ENCODE measurements around the gene ACP5.
"Not testable (repeated sequence)": the region's sequence is repeated elsewhere in the genome, so short reads cannot be mapped to it uniquely, and the experiment has no call there.

Gene ACP5

GRCh38 chr19:11576227-11576626, 1.2 kb downstream of the ACP5 start:
- H3K27ac ChIP-seq (ENCODE audit: low read length) = no peak overlapping the region
- H3K4me1 ChIP-seq (ENCODE audit: control insufficient read depth in 1 of 2, insufficient read depth in 2 of 2, low read length in 2 of 2) = peaks cover 0 to 11% of the 10 kb centered on the region in 2 donors
- no peaks in the 10 kb centered on the region for H3K9me3 ChIP-seq (ENCODE audit: control insufficient read depth in 1 of 2, low read length in 2 of 2)
- no peak overlapping the region for H3K4me3 ChIP-seq (ENCODE audit: low read depth in 1 of 2, low read length in 2 of 2)
- H3K36me3 ChIP-seq (ENCODE audit: control insufficient read depth in 1 of 2, insufficient read depth in 2 of 2, low read length in 2 of 2) = no peaks in the 10 kb centered on the region
- no peaks in the 10 kb centered on the region for H3K27me3 ChIP-seq (ENCODE audit: low read depth, low read length)

DNA sequence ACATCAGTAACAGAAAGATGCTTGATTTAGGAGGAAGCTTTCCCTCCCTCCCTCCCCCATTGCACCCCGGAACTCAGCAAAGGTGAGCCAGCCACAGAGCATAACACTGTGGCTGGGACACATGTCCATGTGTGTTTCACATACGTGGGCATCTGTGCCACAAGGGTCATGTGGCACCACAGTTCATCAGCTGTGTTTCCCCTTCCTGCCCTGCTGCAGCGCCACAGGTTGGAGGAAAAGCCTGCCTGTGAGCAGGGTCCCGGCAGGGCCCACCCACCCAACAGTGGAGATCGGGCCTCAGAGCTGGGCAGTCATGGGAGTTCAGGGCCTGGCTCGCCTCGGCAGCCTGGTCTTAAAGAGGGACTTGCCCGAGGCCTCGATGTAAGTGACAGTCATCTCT, 2.8 kb downstream of the ACP5 start:
- Histone ChIP-seq H3K27ac (ENCODE audit: low read length) (no peak overlapping the region), H3K9me3 (ENCODE audit: control insufficient read depth in 1 of 2, low read length in 2 of 2) (no peaks in the 10 kb centered on the region), H3K4me1 (ENCODE audit: control insufficient read depth in 1 of 2, insufficient read depth in 2 of 2, low read length in 2 of 2) (peaks cover 0 to 11% of the 10 kb centered on the region in 2 donors), H3K36me3 (ENCODE audit: control insufficient read depth in 1 of 2, insufficient read depth in 2 of 2, low read length in 2 of 2) (no peaks in the 10 kb centered on the region), H3K27me3 (ENCODE audit: low read depth, low read length) (no peaks in the 10 kb centered on the region), H3K4me3 (ENCODE audit: low read depth in 1 of 2, low read length in 2 of 2) (no peak overlapping the region)

DNA sequence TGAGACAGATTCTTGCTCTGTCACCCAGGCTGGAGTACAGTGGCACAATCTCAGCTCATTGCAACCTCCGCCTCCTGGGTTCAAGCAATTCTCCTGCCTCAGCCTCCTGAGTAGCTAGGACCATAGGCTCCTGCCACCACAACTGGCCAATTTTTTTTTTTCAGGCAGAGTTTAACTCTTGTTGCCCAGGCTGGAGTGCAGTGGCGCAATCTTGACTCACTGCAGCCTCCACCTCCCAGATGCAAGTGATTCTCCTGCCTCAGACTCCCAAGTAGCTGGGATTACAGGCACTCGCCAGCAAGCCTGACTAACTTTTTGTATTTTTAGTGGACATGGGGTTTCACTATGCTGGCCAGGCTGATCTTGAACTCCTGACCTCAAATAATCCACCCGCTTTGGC, 3.7 kb downstream of the ACP5 start:
- not testable (repeated sequence) for H3K27ac ChIP-seq (ENCODE audit: low read length); H3K9me3 ChIP-seq (ENCODE audit: control insufficient read depth in 1 of 2, low read length in 2 of 2)

GRCh38 chr19:11573354-11573753, 4.1 kb downstream of the ACP5 start:
- not testable (repeated sequence) for H3K4me3 ChIP-seq (ENCODE audit: low read depth in 1 of 2, low read length in 2 of 2); H3K36me3 ChIP-seq (ENCODE audit: control insufficient read depth in 1 of 2, insufficient read depth in 2 of 2, low read length in 2 of 2); H3K27me3 ChIP-seq (ENCODE audit: low read depth, low read length); H3K9me3 ChIP-seq (ENCODE audit: control insufficient read depth in 1 of 2, low read length in 2 of 2); H3K4me1 ChIP-seq (ENCODE audit: control insufficient read depth in 1 of 2, insufficient read depth in 2 of 2, low read length in 2 of 2); H3K27ac ChIP-seq (ENCODE audit: low read length)

More for the DNA sequence above, 3.7 kb downstream of the ACP5 start:
- not testable (repeated sequence) for H3K4me3 ChIP-seq (ENCODE audit: low read depth in 1 of 2, low read length in 2 of 2); H3K4me1 ChIP-seq (ENCODE audit: control insufficient read depth in 1 of 2, insufficient read depth in 2 of 2, low read length in 2 of 2); H3K27me3 ChIP-seq (ENCODE audit: low read depth, low read length); H3K36me3 ChIP-seq (ENCODE audit: control insufficient read depth in 1 of 2, insufficient read depth in 2 of 2, low read length in 2 of 2)

DNA sequence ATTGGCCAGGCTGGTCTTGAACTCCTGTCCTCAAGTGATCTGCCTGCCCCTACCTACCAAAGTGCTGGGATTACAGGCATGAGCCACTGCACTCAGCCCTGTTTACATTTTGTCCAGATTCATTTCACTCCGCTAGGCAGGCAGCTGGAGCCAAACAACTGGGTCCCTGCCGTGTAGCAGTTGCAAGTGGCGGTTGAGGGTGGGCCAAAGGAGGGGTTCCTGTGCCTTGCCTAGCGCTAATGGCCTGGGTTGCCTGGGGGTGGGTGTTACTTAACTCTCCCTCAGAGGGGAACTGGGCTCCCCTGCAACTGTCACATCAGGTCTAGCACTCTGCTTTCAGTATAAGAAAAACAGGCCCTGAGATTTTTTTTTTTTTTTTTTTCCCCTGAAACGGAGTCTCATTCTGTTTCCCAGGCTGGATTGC, 7.4 kb downstream of the ACP5 start:
- H3K4me3 ChIP-seq (ENCODE audit: low read depth in 1 of 2, low read length in 2 of 2) = no peak overlapping the region
- H3K9me3 ChIP-seq (ENCODE audit: control insufficient read depth in 1 of 2, low read length in 2 of 2) = no peaks in the 10 kb centered on the region
- H3K4me1 ChIP-seq (ENCODE audit: control insufficient read depth in 1 of 2, insufficient read depth in 2 of 2, low read length in 2 of 2) = no peaks in the 10 kb centered on the region
- no peaks in the 10 kb centered on the region for H3K36me3 ChIP-seq (ENCODE audit: control insufficient read depth in 1 of 2, insufficient read depth in 2 of 2, low read length in 2 of 2)
- no peaks in the 10 kb centered on the region for H3K27me3 ChIP-seq (ENCODE audit: low read depth, low read length)
- H3K27ac ChIP-seq (ENCODE audit: low read length) = no peak overlapping the region

- H3K4me3 ChIP-seq (ENCODE audit: low read depth in 1 of 2, low read length in 2 of 2) = no peak overlapping the region
- H3K9me3 ChIP-seq (ENCODE audit: control insufficient read depth in 1 of 2, low read length in 2 of 2) = no peaks in the 10 kb centered on the region
- no peaks in the 10 kb centered on the region for H3K36me3 ChIP-seq (ENCODE audit: control insufficient read depth in 1 of 2, insufficient read depth in 2 of 2, low read length in 2 of 2)
- no peaks in the 10 kb centered on the region for H3K4me1 ChIP-seq (ENCODE audit: control insufficient read depth in 1 of 2, insufficient read depth in 2 of 2, low read length in 2 of 2)
- H3K27me3 ChIP-seq (ENCODE audit: low read depth, low read length) = no peaks in the 10 kb centered on the region
- H3K27ac ChIP-seq (ENCODE audit: low read length) = no peak overlapping the region
Measured at GRCh38 chr19:11566164-11566563, 11.3 kb downstream of the ACP5 start.

DNA sequence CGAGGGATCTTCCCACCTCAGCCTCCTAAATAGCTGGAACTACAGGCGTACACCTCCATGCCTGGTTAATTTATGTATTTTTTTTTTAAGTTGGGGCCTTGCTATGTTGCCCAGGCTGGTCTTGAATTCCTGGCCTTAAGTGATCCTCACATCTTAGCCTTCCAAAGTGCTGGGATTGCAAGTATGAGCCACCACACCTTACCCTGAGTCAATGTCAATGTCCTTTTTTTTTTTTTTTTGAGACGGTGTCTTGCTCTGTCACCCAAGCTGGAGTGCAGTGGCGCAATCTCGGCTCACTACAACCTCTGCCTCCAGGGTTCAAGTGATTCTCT, 11.8 kb downstream of the ACP5 start:
- not testable (repeated sequence) for H3K9me3 ChIP-seq (ENCODE audit: control insufficient read depth in 1 of 2, low read length in 2 of 2); H3K4me1 ChIP-seq (ENCODE audit: control insufficient read depth in 1 of 2, insufficient read depth in 2 of 2, low read length in 2 of 2); H3K36me3 ChIP-seq (ENCODE audit: control insufficient read depth in 1 of 2, insufficient read depth in 2 of 2, low read length in 2 of 2); H3K4me3 ChIP-seq (ENCODE audit: low read depth in 1 of 2, low read length in 2 of 2); H3K27me3 ChIP-seq (ENCODE audit: low read depth, low read length); H3K27ac ChIP-seq (ENCODE audit: low read length)

DNA sequence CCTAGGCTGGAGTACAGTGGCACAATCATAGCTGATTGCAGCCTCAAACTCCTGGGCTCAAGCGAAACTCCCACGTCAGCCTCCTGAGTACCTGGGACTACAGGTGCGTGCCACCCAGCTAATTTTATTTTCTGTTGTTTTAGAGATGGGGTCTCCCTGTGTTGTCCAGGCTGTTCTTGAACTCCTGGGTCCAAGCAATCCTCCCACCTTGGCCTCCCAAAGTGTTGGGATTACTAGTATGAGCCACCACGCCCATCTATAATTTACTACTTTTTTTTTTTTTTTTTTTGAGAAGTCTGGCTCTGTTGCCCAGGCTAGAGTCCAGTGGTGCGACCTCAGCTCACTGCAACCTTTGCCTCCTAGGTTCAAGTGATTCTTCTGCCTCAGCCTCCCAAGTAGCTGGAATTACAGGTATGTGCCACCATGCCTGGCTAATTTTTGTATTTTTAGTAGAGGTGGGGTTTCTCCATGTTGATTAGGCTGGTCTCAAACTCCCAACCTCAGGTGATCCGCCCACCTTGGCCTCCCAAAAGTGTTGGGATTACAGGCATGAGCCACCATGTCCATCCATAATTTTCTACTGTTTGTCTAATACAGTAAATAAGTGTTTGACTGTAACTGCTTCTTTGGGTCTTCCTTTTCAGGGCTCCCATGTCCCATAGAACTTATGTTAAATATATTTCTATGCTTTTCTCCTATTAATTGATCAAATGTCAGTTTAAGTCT, 13.2 kb downstream of the ACP5 start:
- H3K4me3 ChIP-seq (ENCODE audit: low read depth in 1 of 2, low read length in 2 of 2); H3K27ac ChIP-seq (ENCODE audit: low read length); H3K36me3 ChIP-seq (ENCODE audit: control insufficient read depth in 1 of 2, insufficient read depth in 2 of 2, low read length in 2 of 2); H3K27me3 ChIP-seq (ENCODE audit: low read depth, low read length); H3K9me3 ChIP-seq (ENCODE audit: control insufficient read depth in 1 of 2, low read length in 2 of 2): not testable (repeated sequence)
- H3K4me1 ChIP-seq (ENCODE audit: control insufficient read depth in 1 of 2, insufficient read depth in 2 of 2, low read length in 2 of 2) = peaks cover 0 to 10% of the 10 kb centered on the region in 2 donors

DNA sequence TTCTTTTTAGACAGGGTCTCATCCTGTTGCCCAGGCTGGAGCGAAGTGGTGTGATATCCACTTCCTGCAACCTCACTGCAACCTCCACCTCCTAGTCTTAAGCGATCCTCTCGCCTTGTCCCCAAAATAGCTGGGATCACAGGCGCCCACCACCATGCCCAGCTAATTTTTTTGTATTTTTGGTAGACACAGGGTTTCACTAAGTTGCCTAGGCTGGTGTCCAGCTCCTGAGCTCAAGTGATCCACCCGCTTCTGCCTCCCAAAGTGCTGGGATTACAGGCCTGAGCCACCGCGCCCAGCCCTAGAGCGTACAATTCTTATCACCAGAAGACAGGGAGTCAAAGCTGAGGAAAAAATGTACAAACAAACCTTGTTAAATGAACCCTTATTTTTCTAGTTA, 13.9 kb downstream of the ACP5 start:
- Histone ChIP-seq H3K4me3 (ENCODE audit: low read depth in 1 of 2, low read length in 2 of 2) (no peak overlapping the region), H3K27me3 (ENCODE audit: low read depth, low read length) (no peaks in the 10 kb centered on the region), H3K9me3 (ENCODE audit: control insufficient read depth in 1 of 2, low read length in 2 of 2) (no peaks in the 10 kb centered on the region), H3K36me3 (ENCODE audit: control insufficient read depth in 1 of 2, insufficient read depth in 2 of 2, low read length in 2 of 2) (no peaks in the 10 kb centered on the region), H3K27ac (ENCODE audit: low read length) (no peak overlapping the region), H3K4me1 (ENCODE audit: control insufficient read depth in 1 of 2, insufficient read depth in 2 of 2, low read length in 2 of 2) (peaks cover 0 to 13% of the 10 kb centered on the region in 2 donors)

GRCh38 chr19:11560404-11561051, 16.9 kb downstream of the ACP5 start:
- H3K4me1 ChIP-seq (ENCODE audit: control insufficient read depth in 1 of 2, insufficient read depth in 2 of 2, low read length in 2 of 2) = peaks cover 6 to 31% of the 10 kb centered on the region in 2 donors
- no peak overlapping the region for H3K27ac ChIP-seq (ENCODE audit: low read length)
- H3K9me3 ChIP-seq (ENCODE audit: control insufficient read depth in 1 of 2, low read length in 2 of 2) = no peaks in the 10 kb centered on the region
- peaks cover 2 to 3% of the 10 kb centered on the region in 2 donors for H3K36me3 ChIP-seq (ENCODE audit: control insufficient read depth in 1 of 2, insufficient read depth in 2 of 2, low read length in 2 of 2)
- no peak overlapping the region for H3K4me3 ChIP-seq (ENCODE audit: low read depth in 1 of 2, low read length in 2 of 2)
- no peaks in the 10 kb centered on the region for H3K27me3 ChIP-seq (ENCODE audit: low read depth, low read length)

GRCh38 chr19:11558881-11559828, 18.3 kb downstream of the ACP5 start, which contains the start of gene ELOF1:
Gene ELOF1, minus strand, starts transcription at chr19:11559230. Its CDS starts 4,883 bp downstream, at chr19:11554347.
- Histone ChIP-seq H3K27ac (ENCODE audit: low read length) (peak within 1 kb of the TSS; percentile 74), H3K4me1 (ENCODE audit: control insufficient read depth in 1 of 2, insufficient read depth in 2 of 2, low read length in 2 of 2) (peaks cover 6 to 34% of the 10 kb centered on the region in 2 donors), H3K4me3 (ENCODE audit: low read depth in 1 of 2, low read length in 2 of 2) (peak within 1 kb of the TSS; percentile 91 to 99), H3K36me3 (ENCODE audit: control insufficient read depth in 1 of 2, insufficient read depth in 2 of 2, low read length in 2 of 2) (peaks cover 5 to 11% of the 10 kb centered on the region in 2 donors), H3K9me3 (ENCODE audit: control insufficient read depth in 1 of 2, low read length in 2 of 2) (no peaks in the 10 kb centered on the region), H3K27me3 (ENCODE audit: low read depth, low read length) (no peaks in the 10 kb centered on the region)

Measured in muscle layer of duodenum (tissue), 2 donors.